ENCODE data around the gene GRIFIN. TPM values are rescaled to one million over a fixed set of nuclear protein-coding genes. Genes with fewer than 3 reads are reported as not detected.

GRIFIN gene
- total and polyA plus RNA-seq, 2 donors (not counting 1 experiment from before 2014, with no cell fraction given): not detected

GRCh38 chr7:2476776-2477446 lies 713 bp upstream of the GRIFIN start:
- Histone ChIP-seq H3K79me2 (ENCODE audit: control insufficient read depth, insufficient read depth, low read length) (no peaks in the 10 kb centered on the region), H3K9me3 (ENCODE audit: control insufficient read depth, insufficient read depth, low read depth, low read length) (no peaks in the 10 kb centered on the region), H3K27me3 (ENCODE audit: control insufficient read depth, insufficient read depth, low read length) (peaks cover 6% of the 10 kb centered on the region), H3K27ac (ENCODE audit: insufficient read depth, low read length) (no peak overlapping the region), H2AFZ (ENCODE audit: low read length) (no peak overlapping the region), H3K4me3 (replicated peaks in 1 of 4; ENCODE audit: control extremely low read depth in 1 of 4, insufficient read depth in 1 of 4, low read depth in 3 of 4, low read length in 4 of 4) (no peak overlapping the region), H3K4me2 (ENCODE audit: extremely low read depth, insufficient read depth, low read length) (no peak overlapping the region), H3K4me1 (ENCODE audit: control insufficient read depth, extremely low read depth, insufficient read depth, low read length) (peaks cover 10% of the 10 kb centered on the region), H3K9ac (ENCODE audit: insufficient read depth, low read length) (no peak overlapping the region), H4K20me1 (ENCODE audit: control insufficient read depth, extremely low read depth, insufficient read depth, low read length) (no peaks in the 10 kb centered on the region), H3K36me3 (ENCODE audit: control insufficient read depth, insufficient read depth, low read length) (no peaks in the 10 kb centered on the region)
- no peak for DNase-seq (ENCODE audit: low read depth in 2 of 2)
- TF ChIP-seq, protein P1, sequence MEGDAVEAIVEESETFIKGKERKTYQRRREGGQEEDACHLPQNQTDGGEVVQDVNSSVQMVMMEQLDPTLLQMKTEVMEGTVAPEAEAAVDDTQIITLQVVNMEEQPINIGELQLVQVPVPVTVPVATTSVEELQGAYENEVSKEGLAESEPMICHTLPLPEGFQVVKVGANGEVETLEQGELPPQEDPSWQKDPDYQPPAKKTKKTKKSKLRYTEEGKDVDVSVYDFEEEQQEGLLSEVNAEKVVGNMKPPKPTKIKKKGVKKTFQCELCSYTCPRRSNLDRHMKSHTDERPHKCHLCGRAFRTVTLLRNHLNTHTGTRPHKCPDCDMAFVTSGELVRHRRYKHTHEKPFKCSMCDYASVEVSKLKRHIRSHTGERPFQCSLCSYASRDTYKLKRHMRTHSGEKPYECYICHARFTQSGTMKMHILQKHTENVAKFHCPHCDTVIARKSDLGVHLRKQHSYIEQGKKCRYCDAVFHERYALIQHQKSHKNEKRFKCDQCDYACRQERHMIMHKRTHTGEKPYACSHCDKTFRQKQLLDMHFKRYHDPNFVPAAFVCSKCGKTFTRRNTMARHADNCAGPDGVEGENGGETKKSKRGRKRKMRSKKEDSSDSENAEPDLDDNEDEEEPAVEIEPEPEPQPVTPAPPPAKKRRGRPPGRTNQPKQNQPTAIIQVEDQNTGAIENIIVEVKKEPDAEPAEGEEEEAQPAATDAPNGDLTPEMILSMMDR (conservative IDR thresholded peaks at IDR 0.05 in 1 of 2, IDR thresholded peaks at IDR 0.05 in 1 of 2; ENCODE audit: low read depth in 1 of 2, low read length in 2 of 2): no peak
- no peak for TF ChIP-seq EZH2 (IDR thresholded peaks at IDR 0.05; ENCODE audit: low read length, missing control alignments)

GRCh38 chr7:2475678-2476015 lies 551 bp downstream of the GRIFIN start:
- Histone ChIP-seq H3K9me3 (ENCODE audit: control insufficient read depth, insufficient read depth, low read depth, low read length) (no peaks in the 10 kb centered on the region), H2AFZ (ENCODE audit: low read length) (no peak overlapping the region), H4K20me1 (ENCODE audit: control insufficient read depth, extremely low read depth, insufficient read depth, low read length) (no peaks in the 10 kb centered on the region), H3K4me3 (replicated peaks in 1 of 4; ENCODE audit: control extremely low read depth in 1 of 4, insufficient read depth in 1 of 4, low read depth in 3 of 4, low read length in 4 of 4) (no peak overlapping the region), H3K4me2 (ENCODE audit: extremely low read depth, insufficient read depth, low read length) (no peak overlapping the region), H3K36me3 (ENCODE audit: control insufficient read depth, insufficient read depth, low read length) (no peaks in the 10 kb centered on the region), H3K27me3 (ENCODE audit: control insufficient read depth, insufficient read depth, low read length) (peaks cover 5% of the 10 kb centered on the region), H3K27ac (ENCODE audit: insufficient read depth, low read length) (no peak overlapping the region), H3K79me2 (ENCODE audit: control insufficient read depth, insufficient read depth, low read length) (no peaks in the 10 kb centered on the region), H3K9ac (ENCODE audit: insufficient read depth, low read length) (no peak overlapping the region), H3K4me1 (ENCODE audit: control insufficient read depth, extremely low read depth, insufficient read depth, low read length) (peaks cover 16% of the 10 kb centered on the region)
- no peak for DNase-seq (ENCODE audit: low read depth in 2 of 2)
- no peak for TF ChIP-seq EZH2 (IDR thresholded peaks at IDR 0.05; ENCODE audit: low read length, missing control alignments)
- TF ChIP-seq, protein P1 (conservative IDR thresholded peaks at IDR 0.05 in 1 of 2, IDR thresholded peaks at IDR 0.05 in 1 of 2; ENCODE audit: low read depth in 1 of 2, low read length in 2 of 2): no peak

DNA sequence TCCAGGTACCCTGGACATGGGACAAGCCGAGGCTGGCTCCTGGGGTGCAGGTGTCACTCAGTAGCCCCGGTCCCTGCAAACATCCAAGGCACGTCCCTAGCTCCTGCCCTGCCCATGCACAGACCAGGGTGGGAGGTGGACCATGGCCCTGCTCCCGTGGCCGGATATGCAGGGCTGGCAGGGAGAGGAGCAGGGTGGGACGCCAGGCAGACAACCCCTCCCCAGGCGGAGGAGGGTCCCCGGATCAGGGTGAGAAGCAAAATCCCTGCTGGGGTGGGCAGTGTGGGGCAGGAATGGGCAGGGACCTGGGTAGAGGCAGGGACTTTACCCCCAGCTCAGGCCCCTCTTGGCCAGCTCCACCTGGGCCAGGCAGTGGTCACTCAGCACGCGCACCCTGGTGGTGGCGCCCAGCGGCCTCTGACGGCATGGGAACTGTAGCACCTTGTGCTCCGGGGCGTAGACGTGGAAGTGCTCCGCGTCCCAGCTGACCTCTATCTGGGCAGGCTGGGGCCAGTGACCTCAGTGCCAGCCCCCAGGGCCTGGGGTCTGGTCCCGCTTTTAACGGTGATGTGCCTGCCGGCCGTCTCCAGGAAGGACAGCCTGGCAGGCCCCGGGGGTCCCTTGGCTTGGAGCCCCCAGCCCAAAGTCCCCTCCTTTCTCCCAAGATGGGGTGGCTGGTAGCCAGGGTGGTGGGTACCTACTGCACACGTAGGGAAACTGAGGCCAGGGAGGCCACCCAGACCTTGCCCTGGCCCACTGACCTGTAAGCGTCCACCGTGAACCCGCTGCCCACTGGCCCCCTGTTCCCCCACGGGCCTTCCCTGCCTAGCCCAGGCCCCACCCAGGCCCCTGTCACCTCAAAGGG lies 1.2 kb downstream of the GRIFIN start:
- Histone ChIP-seq H3K79me2 (ENCODE audit: control insufficient read depth, insufficient read depth, low read length) (no peaks in the 10 kb centered on the region), H3K36me3 (ENCODE audit: control insufficient read depth, insufficient read depth, low read length) (no peaks in the 10 kb centered on the region), H3K4me2 (ENCODE audit: extremely low read depth, insufficient read depth, low read length) (no peak overlapping the region), H4K20me1 (ENCODE audit: control insufficient read depth, extremely low read depth, insufficient read depth, low read length) (no peaks in the 10 kb centered on the region), H3K9ac (ENCODE audit: insufficient read depth, low read length) (no peak overlapping the region), H3K4me1 (ENCODE audit: control insufficient read depth, extremely low read depth, insufficient read depth, low read length) (peaks cover 16% of the 10 kb centered on the region), H2AFZ (ENCODE audit: low read length) (no peak overlapping the region), H3K4me3 (replicated peaks in 1 of 4; ENCODE audit: control extremely low read depth in 1 of 4, insufficient read depth in 1 of 4, low read depth in 3 of 4, low read length in 4 of 4) (no peak overlapping the region), H3K9me3 (ENCODE audit: control insufficient read depth, insufficient read depth, low read depth, low read length) (no peaks in the 10 kb centered on the region), H3K27me3 (ENCODE audit: control insufficient read depth, insufficient read depth, low read length) (peaks cover 2% of the 10 kb centered on the region), H3K27ac (ENCODE audit: insufficient read depth, low read length) (no peak overlapping the region)
- TF ChIP-seq, protein P1 (conservative IDR thresholded peaks at IDR 0.05 in 1 of 2, IDR thresholded peaks at IDR 0.05 in 1 of 2; ENCODE audit: low read depth in 1 of 2, low read length in 2 of 2): no peak
- TF ChIP-seq EZH2 (IDR thresholded peaks at IDR 0.05; ENCODE audit: low read length, missing control alignments): no peak
- no peak for DNase-seq (ENCODE audit: low read depth in 2 of 2)

Data from fibroblast of lung (primary cell).